CD14-positive monocyte (primary cell): ENCODE results near the gene ABHD14A. TPM values are rescaled to one million over a fixed set of nuclear protein-coding genes. Genes with fewer than 3 reads are reported as not detected.

Experiments used
- DNase-seq, 3 donors: peaks; one replicate each; pipeline ENCODE4 v3.0.0-alpha.2; 2011 to 2022
- H2AFZ ChIP-seq: 2 replicates; pipeline ENCODE4 v1.6.0; 2012; ENCODE audit warnings: mild to moderate bottlenecking, low read depth, low read length, inconsistent platforms; ENCODE audit not compliant: insufficient read depth, poor library complexity, severe bottlenecking
- H3K27ac ChIP-seq, 2 donors: 1 replicate in 1 of 2; 2 replicates in 1 of 2; pipeline ENCODE4 v1.5.1; 2012 to 2013; ENCODE audit warnings: low read length in 2 of 2, control low read depth in 1 of 2, inconsistent platforms in 1 of 2, low read depth in 1 of 2, mild to moderate bottlenecking in 1 of 2
- H3K27me3 ChIP-seq, 2 donors: one replicate each; pipeline versions ENCODE4 v1.6.0 to v1.6.1; 2011 to 2013; ENCODE audit warnings: low read length in 2 of 2; ENCODE audit not compliant: control insufficient read depth in 2 of 2, insufficient read depth in 2 of 2
- H3K36me3 ChIP-seq, 2 donors: replicated peaks in 1 of 2; 1 replicate in 1 of 2; 2 replicates in 1 of 2; pipeline versions ENCODE4 v1.5.1 to v1.6.1; 2012 to 2013; ENCODE audit warnings: low read length in 2 of 2, control low read depth in 1 of 2, inconsistent platforms in 1 of 2, mild to moderate bottlenecking in 1 of 2; ENCODE audit not compliant: insufficient read depth in 2 of 2, control insufficient read depth in 1 of 2
- H3K4me1 ChIP-seq, 2 donors: 1 replicate in 1 of 2; 2 replicates in 1 of 2; pipeline versions ENCODE4 v1.5.1 to v1.6.1; 2012 to 2013; ENCODE audit warnings: low read length in 2 of 2, control low read depth in 1 of 2, inconsistent platforms in 1 of 2, mild to moderate bottlenecking in 1 of 2, moderate library complexity in 1 of 2; ENCODE audit not compliant: insufficient read depth in 2 of 2, control insufficient read depth in 1 of 2
- H3K4me2 ChIP-seq: replicated peaks from 2 replicates; pipeline ENCODE3; 2012; ENCODE audit warnings: low read length, moderate library complexity, mild to moderate bottlenecking; ENCODE audit not compliant: poor library complexity, severe bottlenecking; ENCODE audit errors: extremely low read depth
- H3K4me3 ChIP-seq, 3 experiments: fragments of 200-600 bp in 1 of 3; sonication (generic) in 1 of 3; replicated peaks in 1 of 3; 1 replicate in 2 of 3; 2 replicates in 1 of 3; pipeline ENCODE4 v1.5.1; 2011 to 2013; ENCODE audit warnings: low read length in 3 of 3, mild to moderate bottlenecking in 3 of 3, control low read depth in 2 of 3, low read depth in 2 of 3, inconsistent platforms in 1 of 3, moderate library complexity in 1 of 3
- H3K79me2 ChIP-seq: 2 replicates; pipeline ENCODE4 v1.6.0; 2012; ENCODE audit warnings: mild to moderate bottlenecking, control low read depth, inconsistent platforms, low read length, moderate library complexity; ENCODE audit not compliant: insufficient read depth
- H3K9ac ChIP-seq: 2 replicates; pipeline ENCODE4 v1.6.0; 2017; ENCODE audit warnings: low read length, mild to moderate bottlenecking; ENCODE audit not compliant: insufficient read depth, poor library complexity, severe bottlenecking
- H3K9me3 ChIP-seq, 2 donors: replicated peaks in 1 of 2; 1 replicate in 1 of 2; 2 replicates in 1 of 2; pipeline versions ENCODE4 v1.5.1 to v1.6.1; 2012 to 2013; ENCODE audit warnings: low read length in 2 of 2, control low read depth in 1 of 2; ENCODE audit not compliant: control insufficient read depth in 1 of 2, insufficient read depth in 1 of 2
- H4K20me1 ChIP-seq: 2 replicates; pipeline ENCODE4 v1.6.0; 2012; ENCODE audit warnings: mild to moderate bottlenecking, low read length, control low read depth, moderate library complexity; ENCODE audit not compliant: insufficient read depth
- H3K27ac Mint-ChIP-seq, 7 donors: one replicate each; pipeline ENCODE4 v1.8.0; 2020; ENCODE audit warnings: mild to moderate bottlenecking in 7 of 7, mixed read lengths in 7 of 7, moderate library complexity in 6 of 7, inconsistent platforms in 2 of 7
- H3K27me3 Mint-ChIP-seq, 3 donors: one replicate each; pipeline ENCODE4 v1.8.0; 2021 to 2022; ENCODE audit warnings: low read depth in 3 of 3, mild to moderate bottlenecking in 3 of 3, mixed read lengths in 3 of 3, moderate library complexity in 3 of 3, inconsistent platforms in 1 of 3
- H3K36me3 Mint-ChIP-seq, 2 donors: one replicate each; pipeline ENCODE4 v1.8.0; 2020; ENCODE audit warnings: mixed read lengths in 2 of 2, inconsistent platforms in 1 of 2, mild to moderate bottlenecking in 1 of 2
- H3K4me1 Mint-ChIP-seq: one replicate; pipeline ENCODE4 v1.8.0; 2020; ENCODE audit warnings: mild to moderate bottlenecking, mixed read lengths
- H3K4me3 Mint-ChIP-seq, 2 donors: one replicate each; pipeline ENCODE4 v1.8.0; 2020; ENCODE audit warnings: mild to moderate bottlenecking in 2 of 2, mixed read lengths in 2 of 2, moderate library complexity in 1 of 2
- H3K9me3 Mint-ChIP-seq, 7 donors: one replicate each; pipeline ENCODE4 v1.8.0; 2020 to 2022; ENCODE audit warnings: mixed read lengths in 7 of 7, mild to moderate bottlenecking in 6 of 7, moderate library complexity in 6 of 7, inconsistent platforms in 2 of 7
- CTCF ChIP-seq: fragments of 200-600 bp; IDR thresholded peaks from one replicate; pipeline ENCODE4 v1.8.0; 2022; ENCODE audit warnings: antibody characterized with exemption, mild to moderate bottlenecking
- WGBS: methylation state at CpG from one replicate; pipeline ENCODE4 v1.1.5; 2013; ENCODE audit warnings: missing lambda C conversion rate; ENCODE audit not compliant: insufficient coverage; 5-methylcytosine and 5-hydroxymethylcytosine counted together
- intact Hi-C, 2 donors: fragments of 100-400 bp; cut with micrococcal nuclease; formaldehyde crosslinking; loops; one replicate each; pipeline versions ENCODE4 v1.15.0 to v1.15.1; 2023
- polyA plus RNA-seq, 3 donors: library from polyadenylated mRNA; depleted of rRNA in 1 of 3; unstranded in 2 of 3; stranded (reverse) in 1 of 3; fragments of 300-500 nt in 2 of 3; fragments of >200 nt in 1 of 3; fragmentation: Illumina TruSeq in 2 of 3; gene quantifications; 1 replicate in 2 of 3; 2 replicates in 1 of 3; pipeline ENCODE4 v1.2.3, GENCODE V29; 2012 to 2021

The ABHD14A gene
- polyA plus RNA-seq, 3 donors, result 6.9 to 13.2 (median 11.7) TPM

GRCh38 chr3:51941798-51942602, 32.9 kb upstream of the ABHD14A start, which contains the start of the genes PARP3 and RRP9:
Gene PARP3, plus strand, starts transcription at chr3:51942363. Its CDS starts 993 bp downstream, at chr3:51943356.
Gene RRP9, minus strand, starts transcription at chr3:51941904. Its CDS starts 37 bp downstream, at chr3:51941867.
- WGBS, result under 1% methylated on average over 67 of the region's 67 CpGs
- Histone ChIP-seq H3K9me3 (no peaks in the 10 kb centered on the region), H3K79me2 (peaks cover 19% of the 10 kb centered on the region), H3K4me2 (peak within 1 kb of the TSS; percentile 96), H4K20me1 (no peaks in the 10 kb centered on the region), H3K9ac (peak within 1 kb of the TSS; percentile 76), H3K4me1 (peaks cover 22 to 27% of the 10 kb centered on the region in 2 donors), H3K4me3 (peak within 1 kb of the TSS; percentile 54 to 90 (median 61)), H3K27ac (peak within 1 kb of the TSS; percentile 58 to 86), H3K36me3 (peaks cover 14 to 25% of the 10 kb centered on the region in 2 donors), H2AFZ (peak within 1 kb of the TSS; percentile 95), H3K27me3 (no peaks in the 10 kb centered on the region)
- Mint-ChIP-seq H3K27me3 (no peaks in the 10 kb centered on the region), H3K9me3 (peaks cover 0 to 2% (median 0%) of the 10 kb centered on the region in 7 donors), H3K4me3 (peak within 1 kb of the TSS; percentile 86 to 90), H3K36me3 (peaks cover 17 to 24% of the 10 kb centered on the region in 2 donors), H3K27ac (peak within 1 kb of the TSS; percentile 74 to 91 (median 84)), H3K4me1 (peaks cover 28% of the 10 kb centered on the region)
- DNase-seq, result peak; percentile 100
- intact Hi-C loops, result loop anchor here (2.0 to 5.0 kb wide), 5 partner anchors 33 to 200 kb away; partner anchors contain the start of genes ABHD14A (in 2 of the 2), ABHD14B (in 2 of the 2), DUSP7 (in 1 of the 2) and RPL29 (in 1 of the 2)
- TF ChIP-seq CTCF, result peak; percentile 98
